Measurements from ENCODE around the gene FIZ1.
A peak's percentile ranks its signal among the peaks of the same experiment; 100 is the strongest.
"Not testable (repeated sequence)": the region's sequence is repeated elsewhere in the genome, so short reads cannot be mapped to it uniquely, and the experiment has no call there.

FIZ1 gene

GRCh38 chr19:55569477-55569876 lies 29.8 kb downstream of the FIZ1 start:
- DNase-seq (ENCODE audit: low spot score): not testable (repeated sequence)

- DNase-seq (ENCODE audit: low spot score): no peak
Measured at GRCh38 chr19:55567708-55568328, 31.5 kb downstream of the FIZ1 start.

GRCh38 chr19:55566823-55567222 lies 32.5 kb downstream of the FIZ1 start:
- DNase-seq (ENCODE audit: low spot score): no peak

GRCh38 chr19:55563261-55563690 lies 36.0 kb downstream of the FIZ1 start:
- DNase-seq (ENCODE audit: low spot score): no peak

GRCh38 chr19:55559684-55560083 lies 39.6 kb downstream of the FIZ1 start:
- no peak for DNase-seq (ENCODE audit: low spot score)

GRCh38 chr19:55554741-55555152 lies 44.6 kb downstream of the FIZ1 start:
- DNase-seq (ENCODE audit: low spot score): no peak

GRCh38 chr19:55554302-55554701 lies 45.0 kb downstream of the FIZ1 start:
- DNase-seq (ENCODE audit: low spot score): no peak

- DNase-seq (ENCODE audit: low spot score): no peak
Measured at GRCh38 chr19:55553217-55554182, 45.8 kb downstream of the FIZ1 start.

- DNase-seq (ENCODE audit: low spot score): peak; percentile 63
Measured at GRCh38 chr19:55552620-55553019, 46.7 kb downstream of the FIZ1 start.

- DNase-seq (ENCODE audit: low spot score): no peak
Measured at GRCh38 chr19:55552206-55552605, 47.1 kb downstream of the FIZ1 start.

- no peak for DNase-seq (ENCODE audit: low spot score)
Measured at GRCh38 chr19:55550321-55550650, 49.0 kb downstream of the FIZ1 start.

GRCh38 chr19:55549500-55550320 lies 49.6 kb downstream of the FIZ1 start:
- DNase-seq (ENCODE audit: low spot score): peak; percentile 50

GRCh38 chr19:55546822-55547614 lies 52.3 kb downstream of the FIZ1 start:
- DNase-seq (ENCODE audit: low spot score): peak; percentile 75

GRCh38 chr19:55546011-55546410 lies 53.3 kb downstream of the FIZ1 start:
- DNase-seq (ENCODE audit: low spot score): no peak

- no peak for DNase-seq (ENCODE audit: low spot score)
Measured at GRCh38 chr19:55545443-55545842, 53.9 kb downstream of the FIZ1 start, which contains the start of gene SBK3. TSS of gene SBK3 (minus strand) at chr19:55545543. CDS start at chr19:55545543, 0 bp downstream.

- DNase-seq (ENCODE audit: low spot score): no peak
Measured at GRCh38 chr19:55544776-55545439, 54.4 kb downstream of the FIZ1 start.

- no peak for DNase-seq (ENCODE audit: low spot score)
Measured at GRCh38 chr19:55544014-55544413, 55.3 kb downstream of the FIZ1 start.

- no peak for DNase-seq (ENCODE audit: low spot score)
Measured at GRCh38 chr19:55543567-55543966, 55.8 kb downstream of the FIZ1 start.

GRCh38 chr19:55542292-55542855 lies 56.9 kb downstream of the FIZ1 start:
- DNase-seq (ENCODE audit: low spot score): no peak
